Measurements from ENCODE around the gene RNF207.

DNA sequence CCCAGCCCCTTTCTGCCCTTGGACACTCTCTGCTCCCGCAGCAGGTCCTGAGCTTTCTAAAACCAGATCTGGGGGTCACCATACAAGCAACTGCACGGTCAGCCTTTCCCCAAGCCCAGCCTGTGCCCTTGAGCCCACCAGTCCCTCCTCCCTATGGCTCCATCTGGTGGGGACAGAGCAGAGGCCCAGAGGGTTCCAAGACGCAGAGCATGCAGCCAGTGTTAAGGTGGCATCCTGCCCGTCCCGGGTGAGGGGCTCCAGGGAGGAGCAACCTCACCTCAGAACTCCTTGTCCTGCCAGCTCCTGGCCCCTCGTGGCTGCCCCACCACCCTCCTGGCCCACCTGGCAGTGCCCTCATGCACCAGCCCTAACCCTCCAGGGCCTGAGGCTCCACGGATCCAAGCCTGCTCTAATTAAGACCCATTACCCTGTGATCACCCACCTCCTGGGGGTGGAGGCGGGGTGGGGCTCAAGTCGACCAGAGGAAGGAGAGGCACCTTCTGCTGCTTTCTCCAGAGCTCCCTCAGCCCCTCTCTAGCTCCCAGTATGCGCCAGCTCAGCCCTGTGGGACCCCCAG, 34.3 kb upstream of the RNF207 start:
- TF ChIP-seq, protein P1, sequence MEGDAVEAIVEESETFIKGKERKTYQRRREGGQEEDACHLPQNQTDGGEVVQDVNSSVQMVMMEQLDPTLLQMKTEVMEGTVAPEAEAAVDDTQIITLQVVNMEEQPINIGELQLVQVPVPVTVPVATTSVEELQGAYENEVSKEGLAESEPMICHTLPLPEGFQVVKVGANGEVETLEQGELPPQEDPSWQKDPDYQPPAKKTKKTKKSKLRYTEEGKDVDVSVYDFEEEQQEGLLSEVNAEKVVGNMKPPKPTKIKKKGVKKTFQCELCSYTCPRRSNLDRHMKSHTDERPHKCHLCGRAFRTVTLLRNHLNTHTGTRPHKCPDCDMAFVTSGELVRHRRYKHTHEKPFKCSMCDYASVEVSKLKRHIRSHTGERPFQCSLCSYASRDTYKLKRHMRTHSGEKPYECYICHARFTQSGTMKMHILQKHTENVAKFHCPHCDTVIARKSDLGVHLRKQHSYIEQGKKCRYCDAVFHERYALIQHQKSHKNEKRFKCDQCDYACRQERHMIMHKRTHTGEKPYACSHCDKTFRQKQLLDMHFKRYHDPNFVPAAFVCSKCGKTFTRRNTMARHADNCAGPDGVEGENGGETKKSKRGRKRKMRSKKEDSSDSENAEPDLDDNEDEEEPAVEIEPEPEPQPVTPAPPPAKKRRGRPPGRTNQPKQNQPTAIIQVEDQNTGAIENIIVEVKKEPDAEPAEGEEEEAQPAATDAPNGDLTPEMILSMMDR (IDR thresholded peaks at IDR 0.05), result no peak
- TF ChIP-seq POLR2A (IDR thresholded peaks at IDR 0.05), result no peak

Measured in thyroid gland (tissue), 4 donors.